MCF 10A (cell line): ENCODE measurements around the gene ATOX1. TPM values are rescaled to one million over a fixed set of nuclear protein-coding genes. Genes with fewer than 3 reads are reported as not detected.

Source experiments
- BruUV-seq: library from RNA; stranded (reverse); fragments of 400-500 nt; replicated peaks from 2 replicates; lab custom pipeline; 2021; lab: Mats Ljungman, UMichigan
- CTCF ChIA-PET: fragments of 300-600 bp; sonication (Branson Sonifier 250); formaldehyde crosslinking; extraction: SDS; loops from one replicate; lab custom pipeline; 2021; ENCODE audit warnings: antibody characterized with exemption, inconsistent platforms; lab: Yijun Ruan, JAX
- POLR2A ChIA-PET: fragments of 300-600, 350-650 bp; sonication (Branson Sonifier 250); formaldehyde crosslinking; extraction: SDS; loops from one replicate; lab custom pipeline; 2020; ENCODE audit warnings: antibody characterized with exemption, inconsistent platforms; lab: Yijun Ruan, JAX
- DNase-seq: peaks from one replicate; pipeline ENCODE4 v3.0.0-alpha.2; 2018; ENCODE audit not compliant: unreplicated experiment
- H3K27ac Mint-ChIP-seq: one replicate; pipeline ENCODE4 v1.8.0; 2022; ENCODE audit warnings: mild to moderate bottlenecking, low read depth, mixed read lengths; ENCODE audit not compliant: unreplicated experiment
- H3K27me3 Mint-ChIP-seq: one replicate; pipeline ENCODE4 v1.8.0; 2022; ENCODE audit warnings: mixed read lengths; ENCODE audit not compliant: insufficient read depth, unreplicated experiment
- H3K36me3 Mint-ChIP-seq: one replicate; pipeline ENCODE4 v1.8.0; 2022; ENCODE audit warnings: mild to moderate bottlenecking, moderate library complexity, mixed read lengths; ENCODE audit not compliant: insufficient read depth, unreplicated experiment
- H3K4me1 Mint-ChIP-seq: one replicate; pipeline ENCODE4 v1.8.0; 2022; ENCODE audit warnings: mixed read lengths; ENCODE audit not compliant: insufficient read depth, unreplicated experiment
- H3K4me3 Mint-ChIP-seq: one replicate; pipeline ENCODE4 v1.8.0; 2022; ENCODE audit warnings: mild to moderate bottlenecking, moderate library complexity, mixed read lengths; ENCODE audit not compliant: unreplicated experiment
- H3K9me3 Mint-ChIP-seq: one replicate; pipeline ENCODE4 v1.8.0; 2022; ENCODE audit warnings: mixed read lengths; ENCODE audit not compliant: unreplicated experiment
- intact Hi-C: fragments of 100-400 bp; cut with micrococcal nuclease; formaldehyde crosslinking; loops from 2 replicates; pipeline ENCODE4 v1.14.1; 2022
- total RNA-seq: library from RNA; stranded (reverse); gene quantifications from 2 replicates; pipeline ENCODE4 v1.2.3, GENCODE V29; 2022
- TF ChIP-seq, protein P1 (sequence below): fragments of 200-600 bp; IDR thresholded peaks from one replicate; pipeline ENCODE4 v1.8.0; 2022; ENCODE audit warnings: antibody characterized with exemption, mild to moderate bottlenecking; ENCODE audit not compliant: unreplicated experiment

The ATOX1 gene
- total RNA-seq, 1 experiment from 2014 or later, result 155 TPM

DNA sequence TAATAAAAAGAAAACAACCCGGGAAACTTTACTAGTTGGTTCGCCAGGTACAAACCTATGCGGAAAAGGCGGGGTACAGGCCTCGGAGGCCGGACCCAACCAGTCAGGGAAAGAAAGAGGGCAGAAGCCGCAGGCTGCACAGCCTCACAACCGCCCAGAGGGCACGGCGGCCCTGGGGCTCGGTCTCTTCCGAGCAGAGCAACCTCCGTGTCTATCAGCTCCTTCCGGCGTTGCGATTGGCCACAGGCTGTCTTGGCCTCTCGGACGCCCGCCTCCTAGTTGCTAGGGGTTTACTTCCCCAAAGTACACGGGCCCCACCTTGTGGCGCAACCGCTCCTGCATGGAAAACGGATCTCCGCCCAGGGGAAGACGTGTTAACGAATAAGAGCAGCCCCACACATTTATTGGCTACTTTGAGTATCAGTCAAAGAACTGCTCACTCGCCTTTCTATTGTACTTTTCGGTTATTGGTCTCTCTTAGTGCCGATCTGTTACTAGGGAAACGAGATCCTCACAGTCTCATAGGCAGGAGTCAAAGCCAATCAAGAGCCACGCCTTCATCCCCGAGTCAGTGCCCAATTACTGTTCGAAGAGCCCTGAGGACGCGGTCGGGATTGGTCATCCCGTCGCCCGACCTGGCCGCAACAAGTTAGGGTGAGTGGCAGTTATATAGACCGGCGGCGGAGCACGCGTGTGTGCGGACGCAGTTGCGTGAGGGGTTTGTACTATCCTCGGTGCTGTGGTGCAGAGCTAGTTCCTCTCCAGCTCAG lies 13.0 kb upstream of the ATOX1 start, which contains the start of gene G3BP1:
Gene G3BP1 (plus strand): TSS at position 696 of the 770 bp plus-strand sequence. CDS start 14,667 bp downstream, outside the sequence.
- ChIA-PET CTCF (interaction anchor here (0.5 to 5.5 kb wide), 34 partner anchors 10 to 1699 kb away, joined by 3 to 47 read pairs (median 4); partner anchors contain the start of gene ATOX1), POLR2A (interaction anchor here (0.5 to 7.4 kb wide), 45 partner anchors 8 to 1832 kb away, joined by 3 to 162 read pairs (median 5); partner anchors contain the start of genes ATOX1, GM2A and SLC36A1)
- TF ChIP-seq, protein P1, sequence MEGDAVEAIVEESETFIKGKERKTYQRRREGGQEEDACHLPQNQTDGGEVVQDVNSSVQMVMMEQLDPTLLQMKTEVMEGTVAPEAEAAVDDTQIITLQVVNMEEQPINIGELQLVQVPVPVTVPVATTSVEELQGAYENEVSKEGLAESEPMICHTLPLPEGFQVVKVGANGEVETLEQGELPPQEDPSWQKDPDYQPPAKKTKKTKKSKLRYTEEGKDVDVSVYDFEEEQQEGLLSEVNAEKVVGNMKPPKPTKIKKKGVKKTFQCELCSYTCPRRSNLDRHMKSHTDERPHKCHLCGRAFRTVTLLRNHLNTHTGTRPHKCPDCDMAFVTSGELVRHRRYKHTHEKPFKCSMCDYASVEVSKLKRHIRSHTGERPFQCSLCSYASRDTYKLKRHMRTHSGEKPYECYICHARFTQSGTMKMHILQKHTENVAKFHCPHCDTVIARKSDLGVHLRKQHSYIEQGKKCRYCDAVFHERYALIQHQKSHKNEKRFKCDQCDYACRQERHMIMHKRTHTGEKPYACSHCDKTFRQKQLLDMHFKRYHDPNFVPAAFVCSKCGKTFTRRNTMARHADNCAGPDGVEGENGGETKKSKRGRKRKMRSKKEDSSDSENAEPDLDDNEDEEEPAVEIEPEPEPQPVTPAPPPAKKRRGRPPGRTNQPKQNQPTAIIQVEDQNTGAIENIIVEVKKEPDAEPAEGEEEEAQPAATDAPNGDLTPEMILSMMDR, result peak; percentile 67
- peaks cover 16% of the 10 kb centered on the region for H3K36me3 Mint-ChIP-seq
- H3K27ac Mint-ChIP-seq, result no peak within 1 kb of the TSS
- no peaks in the 10 kb centered on the region for H3K27me3 Mint-ChIP-seq
- H3K4me3 Mint-ChIP-seq, result no peak within 1 kb of the TSS
- no peaks in the 10 kb centered on the region for H3K9me3 Mint-ChIP-seq
- no TSS peak for BruUV-seq
- DNase-seq, result peak; percentile 100
- intact Hi-C loops, result loop anchor here (1.0 to 2.0 kb wide), 7 partner anchors 26 to 499 kb away; partner anchors contain the start of gene SLC36A1
- H3K4me1 Mint-ChIP-seq, result peaks cover 13% of the 10 kb centered on the region

DNA sequence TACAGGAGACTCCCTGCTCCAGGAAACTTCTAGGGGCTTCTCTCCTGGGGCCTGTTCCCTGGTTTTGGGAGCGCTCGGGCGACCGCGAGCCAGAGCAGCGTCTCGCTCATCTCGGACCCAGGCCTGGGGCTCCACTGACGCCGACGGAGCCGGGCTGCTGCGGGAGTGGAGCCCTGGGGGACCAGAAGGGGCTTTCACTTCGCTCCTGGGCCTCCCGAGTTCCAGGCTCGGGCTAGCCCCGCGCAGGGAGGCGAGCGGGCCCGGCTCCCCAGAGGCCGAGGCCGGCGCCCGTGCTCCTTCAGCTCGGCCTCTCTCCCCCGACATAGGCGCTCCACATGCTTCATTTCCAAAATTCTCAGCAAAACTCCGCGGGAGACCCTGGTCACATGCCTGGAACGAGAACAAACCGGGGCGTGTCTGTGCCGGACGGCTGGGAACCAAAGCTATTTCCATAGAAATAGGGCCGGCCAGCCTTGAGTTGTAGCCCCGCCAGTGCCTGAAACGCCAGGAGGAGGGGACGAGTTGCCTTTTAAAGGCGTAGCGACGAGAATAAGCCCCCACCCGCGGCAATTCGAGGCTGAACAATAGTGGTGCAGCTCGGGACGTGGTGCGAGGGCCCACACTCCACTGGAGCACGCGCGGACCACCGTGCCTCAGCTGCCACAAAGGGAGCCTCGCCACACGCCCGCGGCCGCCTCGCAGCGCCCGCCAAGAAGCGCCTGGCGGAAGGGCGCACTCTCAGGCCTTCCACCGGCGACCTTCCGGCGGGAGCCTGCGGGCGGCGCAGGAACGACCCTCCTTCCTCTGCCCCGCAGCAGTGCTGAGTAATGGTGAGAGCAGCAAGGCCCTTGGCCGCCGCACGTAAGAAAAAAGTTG lies 12.2 kb upstream of the ATOX1 start:
- Mint-ChIP-seq H3K36me3 (peaks cover 8% of the 10 kb centered on the region), H3K4me3 (no peak overlapping the region), H3K27me3 (no peaks in the 10 kb centered on the region), H3K9me3 (no peaks in the 10 kb centered on the region), H3K27ac (no peak overlapping the region), H3K4me1 (peaks cover 5% of the 10 kb centered on the region)
- POLR2A ChIA-PET, result interaction anchor here (0.6 to 7.4 kb wide), 40 partner anchors 7 to 1831 kb away, joined by 3 to 162 read pairs (median 6); partner anchors contain the start of genes ATOX1, GM2A and SLC36A1
- TF ChIP-seq, protein P1, result no peak
- intact Hi-C loops, result loop anchor here (1.0 to 2.0 kb wide), 6 partner anchors 25 to 500 kb away; partner anchors contain the start of gene SLC36A1
- CTCF ChIA-PET, result interaction anchor here (0.5 to 5.5 kb wide), 35 partner anchors 11 to 1699 kb away, joined by 3 to 47 read pairs (median 4); partner anchors contain the start of gene ATOX1
- DNase-seq, result peak; percentile 76
- TSS peak; percentile 76 for BruUV-seq

- Mint-ChIP-seq H3K27ac (no peak overlapping the region), H3K9me3 (no peaks in the 10 kb centered on the region), H3K27me3 (no peaks in the 10 kb centered on the region), H3K4me3 (no peak overlapping the region), H3K36me3 (no peaks in the 10 kb centered on the region), H3K4me1 (no peaks in the 10 kb centered on the region)
- TF ChIP-seq, protein P1, result no peak
- no peak for DNase-seq
- ChIA-PET POLR2A (interaction anchor here (0.6 to 1.1 kb wide), 8 partner anchors 8 to 1125 kb away, joined by 3 to 5 read pairs (median 3); partner anchors contain the start of gene ATOX1), CTCF (interaction anchor here (0.6 to 2.6 kb wide), 9 partner anchors 8 to 115 kb away, joined by 3 to 13 read pairs (median 4); no protein-coding TSS in a partner anchor)
- no TSS peak for BruUV-seq
- intact Hi-C loops, result no loop called here
These were observed 8.5 kb upstream of the ATOX1 start for GRCh38 chr5:151766975-151767374.
